Gastrocnemius medialis (tissue), 4 donors: ENCODE results near the gene INPP4A. TPM values are rescaled to one million over a fixed set of nuclear protein-coding genes. Genes with fewer than 3 reads are reported as not detected.

Experiments
- ATAC-seq, 2 donors: fragments of 150-250 bp; one replicate each; pipeline ENCODE4 v1.9.1; 2016
- DNase-seq, 2 donors: peaks; one replicate each; pipeline ENCODE4 v3.0.0-alpha.2; 2019
- H3K27ac ChIP-seq, 4 donors: fragments of 200-600 bp; sonication (generic); 1 replicate in 1 of 4; 2 replicates in 3 of 4; pipeline ENCODE4 v1.5.1; 2016 to 2018; ENCODE audit warnings: mild to moderate bottlenecking in 2 of 4, moderate library complexity in 1 of 4
- H3K27me3 ChIP-seq, 3 donors: fragments of 200-600 bp; sonication (generic) in 2 of 3; 1 replicate in 1 of 3; 2 replicates in 2 of 3; pipeline versions ENCODE4 v1.5.1 to v1.6.0; 2016 to 2019; ENCODE audit warnings: mild to moderate bottlenecking in 1 of 3, moderate library complexity in 1 of 3
- H3K36me3 ChIP-seq, 2 donors: fragments of 200-600 bp; sonication (generic) in 1 of 2; one replicate each; pipeline ENCODE4 v1.5.1; 2017 to 2018
- H3K4me1 ChIP-seq, 2 donors: fragments of 200-600 bp; sonication (generic) in 1 of 2; one replicate each; pipeline ENCODE4 v1.5.1; 2016 to 2017; ENCODE audit warnings: mild to moderate bottlenecking in 2 of 2
- H3K4me3 ChIP-seq, 4 donors: fragments of 200-600 bp; sonication (generic) in 3 of 4; 1 replicate in 1 of 4; 2 replicates in 3 of 4; pipeline ENCODE4 v1.5.1; 2016 to 2019; ENCODE audit warnings: mild to moderate bottlenecking in 2 of 4
- H3K9me3 ChIP-seq, 3 donors: fragments of 200-600 bp; sonication (generic) in 2 of 3; 1 replicate in 1 of 3; 2 replicates in 2 of 3; pipeline ENCODE4 v1.5.1; 2016 to 2019
- POLR2A ChIP-seq, 2 donors: fragments of 450-650 bp; IDR thresholded peaks; one replicate each; pipeline ENCODE4 v1.6.1; 2017; ENCODE audit warnings: antibody characterized with exemption in 2 of 2, mild to moderate bottlenecking in 2 of 2, moderate library complexity in 2 of 2
- in situ Hi-C, 4 donors: fragments of 200-750 bp; cut with MboI; loops; one replicate each; pipeline versions ENCODE4 v1.15.0 to v1.8.0; 2017; ENCODE audit warnings: low sequenced_read_pairs in 4 of 4
- intact Hi-C: fragments of 100-400 bp; cut with DNase I; formaldehyde crosslinking; loops from one replicate; pipeline ENCODE4 v1.15.1; 2023; ENCODE audit warnings: low total_unique reads
- total RNA-seq, 4 donors: library from RNA; depleted of rRNA; stranded (reverse); fragments of >200 nt; gene quantifications; one replicate each; pipeline versions ENCODE4 v1.1.0 to v1.2.3, GENCODE V29; 2016
- TF ChIP-seq, protein P1 (sequence below), 5 experiments: fragments of 450-650 bp in 3 of 5; fragments of 200-600 bp in 2 of 5; sonication (generic) in 2 of 5; IDR thresholded peaks in 4 of 5; conservative IDR thresholded peaks in 1 of 5; 1 replicate in 4 of 5; 2 replicates in 1 of 5; pipeline ENCODE4 v1.5.1; 2016 to 2019; ENCODE audit warnings: antibody characterized with exemption in 5 of 5, mild to moderate bottlenecking in 3 of 5, moderate library complexity in 3 of 5

The INPP4A gene
- total RNA-seq, 4 donors from 2014 or later: 9.8 to 19.6 (median 16.0) TPM

DNA sequence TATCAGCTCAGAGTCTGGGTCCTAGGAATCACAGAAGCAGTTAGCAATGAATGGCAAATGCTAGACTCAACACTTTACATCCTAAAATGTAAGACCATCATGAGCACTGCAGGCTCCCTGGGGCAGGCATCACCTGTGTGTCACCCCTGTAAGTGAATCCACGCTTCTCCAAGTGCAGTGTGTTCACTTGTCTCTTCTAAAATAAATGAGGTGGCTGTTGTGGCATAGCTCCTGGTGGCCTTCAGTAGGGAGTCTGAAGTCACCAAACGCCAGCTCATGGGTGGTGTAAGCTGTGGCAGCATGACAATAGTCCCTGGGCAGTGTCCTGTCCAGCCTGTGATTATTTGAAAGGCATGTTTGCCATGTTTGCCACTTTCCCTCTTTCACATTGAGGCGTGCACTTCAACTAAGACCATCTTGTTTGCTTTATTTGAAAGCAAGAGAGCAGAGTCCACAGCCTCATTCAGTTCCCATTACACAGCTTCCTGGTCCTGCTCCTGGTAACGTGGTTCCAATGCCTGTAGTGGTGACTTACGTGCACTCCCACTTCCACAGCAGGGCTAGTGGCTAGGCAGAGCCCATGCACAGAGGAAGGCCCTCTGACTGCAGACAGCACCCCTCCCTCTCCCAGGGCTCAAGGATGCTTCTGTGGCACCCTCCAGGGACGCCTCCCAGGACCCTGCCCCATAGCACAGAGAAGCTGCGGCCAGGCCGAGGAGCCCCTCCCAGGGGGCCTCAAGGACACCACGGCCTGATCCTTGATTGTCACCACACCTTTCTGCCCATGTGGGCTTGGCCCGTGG, 139.4 kb downstream of the INPP4A start:
- DNase-seq: no peak
- peaks cover 0 to 14% of the 10 kb centered on the region in 2 donors for H3K36me3 ChIP-seq
- TF ChIP-seq, protein P1, sequence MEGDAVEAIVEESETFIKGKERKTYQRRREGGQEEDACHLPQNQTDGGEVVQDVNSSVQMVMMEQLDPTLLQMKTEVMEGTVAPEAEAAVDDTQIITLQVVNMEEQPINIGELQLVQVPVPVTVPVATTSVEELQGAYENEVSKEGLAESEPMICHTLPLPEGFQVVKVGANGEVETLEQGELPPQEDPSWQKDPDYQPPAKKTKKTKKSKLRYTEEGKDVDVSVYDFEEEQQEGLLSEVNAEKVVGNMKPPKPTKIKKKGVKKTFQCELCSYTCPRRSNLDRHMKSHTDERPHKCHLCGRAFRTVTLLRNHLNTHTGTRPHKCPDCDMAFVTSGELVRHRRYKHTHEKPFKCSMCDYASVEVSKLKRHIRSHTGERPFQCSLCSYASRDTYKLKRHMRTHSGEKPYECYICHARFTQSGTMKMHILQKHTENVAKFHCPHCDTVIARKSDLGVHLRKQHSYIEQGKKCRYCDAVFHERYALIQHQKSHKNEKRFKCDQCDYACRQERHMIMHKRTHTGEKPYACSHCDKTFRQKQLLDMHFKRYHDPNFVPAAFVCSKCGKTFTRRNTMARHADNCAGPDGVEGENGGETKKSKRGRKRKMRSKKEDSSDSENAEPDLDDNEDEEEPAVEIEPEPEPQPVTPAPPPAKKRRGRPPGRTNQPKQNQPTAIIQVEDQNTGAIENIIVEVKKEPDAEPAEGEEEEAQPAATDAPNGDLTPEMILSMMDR (IDR thresholded peaks at IDR 0.05 in 4 of 5, conservative IDR thresholded peaks at IDR 0.05 in 1 of 5): no peak
- no peak for TF ChIP-seq POLR2A (IDR thresholded peaks at IDR 0.05)
- no peak for ATAC-seq
- no peaks in the 10 kb centered on the region for H3K4me1 ChIP-seq
- H3K27me3 ChIP-seq: no peaks in the 10 kb centered on the region
- in situ Hi-C loops: no loop called here
- H3K9me3 ChIP-seq: no peaks in the 10 kb centered on the region
- intact Hi-C loops: no loop called here
- no peak overlapping the region for H3K4me3 ChIP-seq
- H3K27ac ChIP-seq: no peak overlapping the region

- ATAC-seq: no peak
- TF ChIP-seq, protein P1 (IDR thresholded peaks at IDR 0.05 in 4 of 5, conservative IDR thresholded peaks at IDR 0.05 in 1 of 5): no peak
- no peak for TF ChIP-seq POLR2A (IDR thresholded peaks at IDR 0.05)
- DNase-seq: no peak
- intact Hi-C loops (no loop called here), in situ Hi-C loops (no loop called here)
- Histone ChIP-seq H3K27me3 (no peaks in the 10 kb centered on the region), H3K36me3 (peaks cover 0 to 14% of the 10 kb centered on the region in 2 donors), H3K4me3 (no peak overlapping the region), H3K9me3 (no peaks in the 10 kb centered on the region), H3K27ac (no peak overlapping the region), H3K4me1 (no peaks in the 10 kb centered on the region)
Measured at GRCh38 chr2:98585386-98585785, 140.7 kb downstream of the INPP4A start.

- DNase-seq (no peak), ATAC-seq (no peak)
- no peaks in the 10 kb centered on the region for H3K9me3 ChIP-seq
- no peaks in the 10 kb centered on the region for H3K27me3 ChIP-seq
- no peak overlapping the region for H3K27ac ChIP-seq
- intact Hi-C loops: no loop called here
- no peaks in the 10 kb centered on the region for H3K4me1 ChIP-seq
- TF ChIP-seq POLR2A (IDR thresholded peaks at IDR 0.05): no peak
- TF ChIP-seq, protein P1 (IDR thresholded peaks at IDR 0.05 in 4 of 5, conservative IDR thresholded peaks at IDR 0.05 in 1 of 5): no peak
- no peak overlapping the region for H3K4me3 ChIP-seq
- peaks cover 0 to 14% of the 10 kb centered on the region in 2 donors for H3K36me3 ChIP-seq
- in situ Hi-C loops: no loop called here
Measured at GRCh38 chr2:98586551-98587140, 142.0 kb downstream of the INPP4A start.

GRCh38 chr2:98588880-98589431, 144.3 kb downstream of the INPP4A start:
- no peak overlapping the region for H3K4me3 ChIP-seq
- no peak overlapping the region for H3K27ac ChIP-seq
- in situ Hi-C loops: no loop called here
- intact Hi-C loops: no loop called here
- H3K36me3 ChIP-seq: no peaks in the 10 kb centered on the region
- H3K4me1 ChIP-seq: no peaks in the 10 kb centered on the region
- no peak for DNase-seq
- H3K27me3 ChIP-seq: no peaks in the 10 kb centered on the region
- no peaks in the 10 kb centered on the region for H3K9me3 ChIP-seq
- TF ChIP-seq, protein P1 (IDR thresholded peaks at IDR 0.05 in 4 of 5, conservative IDR thresholded peaks at IDR 0.05 in 1 of 5): no peak
- no peak for TF ChIP-seq POLR2A (IDR thresholded peaks at IDR 0.05)
- ATAC-seq: no peak
